ENCODE data around the gene TTLL4.

TTLL4 gene

GRCh38 chr2:218718058-218718457 lies 7.4 kb downstream of the TTLL4 start:
- no peak for DNase-seq

- DNase-seq, result no peak
Observed at GRCh38 chr2:218719457-218719856, 8.8 kb downstream of the TTLL4 start.

GRCh38 chr2:218720048-218721041 lies 9.7 kb downstream of the TTLL4 start:
- no peak for DNase-seq

- DNase-seq, result no peak
Observed at GRCh38 chr2:218721488-218721887, 10.9 kb downstream of the TTLL4 start.

GRCh38 chr2:218721934-218722333 lies 11.3 kb downstream of the TTLL4 start:
- no peak for DNase-seq

- no peak for DNase-seq
Observed at GRCh38 chr2:218722419-218722818, 11.8 kb downstream of the TTLL4 start.

- DNase-seq, result no peak
Observed at GRCh38 chr2:218722876-218723785, 12.5 kb downstream of the TTLL4 start.

GRCh38 chr2:218726004-218726574 lies 15.5 kb downstream of the TTLL4 start:
- DNase-seq, result no peak

GRCh38 chr2:218727502-218728165 lies 17.0 kb downstream of the TTLL4 start:
- DNase-seq, result no peak

- DNase-seq, result no peak
Observed at GRCh38 chr2:218729640-218730039, 19.0 kb downstream of the TTLL4 start.

GRCh38 chr2:218732052-218732760 lies 21.6 kb downstream of the TTLL4 start:
- DNase-seq, result no peak

- no peak for DNase-seq
Observed at GRCh38 chr2:218732761-218733158, 22.1 kb downstream of the TTLL4 start.

GRCh38 chr2:218733171-218734021 lies 22.8 kb downstream of the TTLL4 start:
- peak; percentile 9 for DNase-seq

- DNase-seq, result no peak
Observed at GRCh38 chr2:218734190-218734975, 23.7 kb downstream of the TTLL4 start.

- DNase-seq, result no peak
Observed at GRCh38 chr2:218736531-218736930, 25.9 kb downstream of the TTLL4 start.

GRCh38 chr2:218743068-218743467 lies 32.4 kb downstream of the TTLL4 start:
- no peak for DNase-seq

- no peak for DNase-seq
Observed at GRCh38 chr2:218744615-218745014, 34.0 kb downstream of the TTLL4 start.

GRCh38 chr2:218745160-218745558 lies 34.5 kb downstream of the TTLL4 start:
- no peak for DNase-seq

GRCh38 chr2:218745559-218746469 lies 35.2 kb downstream of the TTLL4 start:
- DNase-seq, result no peak
